Ovary (tissue), 9 donors: ENCODE results near the gene POLR3GL. TPM values are rescaled to one million over a fixed set of nuclear protein-coding genes. Genes with fewer than 3 reads are reported as not detected.

Source experiments
- DNase-seq, 5 donors: peaks; one replicate each; pipeline ENCODE4 v3.0.0-alpha.2; 2019 to 2020
- H3K27ac ChIP-seq, 2 donors: fragments of 200-600 bp; one replicate each; pipeline versions ENCODE4 v1.5.1 to v1.8.0; 2019 to 2022
- H3K27me3 ChIP-seq: fragments of 200-600 bp; one replicate; pipeline ENCODE4 v1.8.0; 2022
- H3K36me3 ChIP-seq: fragments of 200-600 bp; sonication (generic); one replicate; pipeline ENCODE4 v1.5.1; 2019
- H3K4me1 ChIP-seq: one replicate; pipeline ENCODE4 v1.8.1; 2013; ENCODE audit warnings: mild to moderate bottlenecking, moderate library complexity; ENCODE audit not compliant: insufficient read depth
- H3K4me3 ChIP-seq: fragments of 200-600 bp; sonication (generic); one replicate; pipeline ENCODE4 v1.5.1; 2017
- H3K9me3 ChIP-seq, 2 donors: fragments of 200-600 bp in 1 of 2; sonication (generic) in 1 of 2; one replicate each; pipeline versions ENCODE4 v1.5.1 to v1.8.1; 2013 to 2019; ENCODE audit warnings: mild to moderate bottlenecking in 1 of 2, moderate library complexity in 1 of 2
- EP300 ChIP-seq: sonication (generic); formaldehyde crosslinking; IDR thresholded peaks from one replicate; pipeline ENCODE4 v1.6.1; 2017; ENCODE audit warnings: antibody characterized with exemption
- POLR2A ChIP-seq: fragments of 450-650 bp; IDR thresholded peaks from one replicate; pipeline ENCODE4 v1.6.1; 2017; ENCODE audit warnings: antibody characterized with exemption, mild to moderate bottlenecking, moderate library complexity
- WGBS, 3 donors: extraction: QIAGEN DNeasy Blood & Tissue Kit in 1 of 3; methylation state at CpG; one replicate each; pipeline versions ENCODE4 v1.1.5 to v1.1.7; 2013 to 2017; 5-methylcytosine and 5-hydroxymethylcytosine counted together
- intact Hi-C, 4 donors: fragments of 100-400 bp; cut with DNase I; formaldehyde crosslinking; loops; one replicate each; pipeline versions ENCODE4 v1.11.0 to v1.15.1; 2022 to 2023
- polyA plus RNA-seq, 2 donors: library from polyadenylated mRNA; stranded (reverse); fragments of 200-250 nt in 1 of 2; fragments of 350-450 nt in 1 of 2; fragmentation: Illumina TruSeq in 1 of 2; extraction: RNeasy Lipid Tissue Mini Kit (QIAGEN cat#74804) in 1 of 2; gene quantifications; one replicate each; pipeline ENCODE4 v1.2.3, GENCODE V29; 2013 to 2014
- total RNA-seq, 7 donors: library from RNA; depleted of rRNA in 2 of 7; stranded (reverse); fragments of >200 nt in 2 of 7; fragmentation: NEBNext Ultra II Directional in 3 of 7; extraction: Animal tissue kit (Norgen Biotek cat#: 25700) in 3 of 7; gene quantifications; one replicate each; pipeline versions ENCODE4 v1.1.0 to v1.2.4, GENCODE V29; 2016 to 2023
- TF ChIP-seq, protein P1 (sequence below), 3 donors: fragments of 450-650 bp in 2 of 3; fragments of 200-600 bp in 1 of 3; IDR thresholded peaks; one replicate each; pipeline versions ENCODE4 v1.5.1 to v1.8.0; 2016 to 2022; ENCODE audit warnings: antibody characterized with exemption in 3 of 3, mild to moderate bottlenecking in 1 of 3
- donor health status: DM: no; HTN: no; CAD: no; lungs with moderate emphysema.
- donor health status: DM: no; HTN: no; CAD: no.
- donor health status: Bipolar disorder and iron deficiency.
- donor health status: DM: yes; HTN: yes; CAD: no.
- donor health status: DM: no; HTN: no; CAD: no.
- donor health status: DM: yes; HTN: yes; CAD: no.

The POLR3GL gene
- total and polyA plus RNA-seq, 9 donors = 16.7 to 51.4 (median 26.9) TPM

GRCh38 chr1:145987926-145988325, 23.4 kb downstream of the POLR3GL start:
- 91 to 100% (median 95%) methylated on average over 1 of the region's 1 CpG for WGBS, 3 donors
- Histone ChIP-seq H3K27me3 (no peaks in the 10 kb centered on the region), H3K4me1 (peaks cover 6% of the 10 kb centered on the region), H3K27ac (no peak overlapping the region), H3K4me3 (no peak overlapping the region), H3K9me3 (no peaks in the 10 kb centered on the region), H3K36me3 (no peaks in the 10 kb centered on the region)
- DNase-seq = no peak
- TF ChIP-seq, protein P1, sequence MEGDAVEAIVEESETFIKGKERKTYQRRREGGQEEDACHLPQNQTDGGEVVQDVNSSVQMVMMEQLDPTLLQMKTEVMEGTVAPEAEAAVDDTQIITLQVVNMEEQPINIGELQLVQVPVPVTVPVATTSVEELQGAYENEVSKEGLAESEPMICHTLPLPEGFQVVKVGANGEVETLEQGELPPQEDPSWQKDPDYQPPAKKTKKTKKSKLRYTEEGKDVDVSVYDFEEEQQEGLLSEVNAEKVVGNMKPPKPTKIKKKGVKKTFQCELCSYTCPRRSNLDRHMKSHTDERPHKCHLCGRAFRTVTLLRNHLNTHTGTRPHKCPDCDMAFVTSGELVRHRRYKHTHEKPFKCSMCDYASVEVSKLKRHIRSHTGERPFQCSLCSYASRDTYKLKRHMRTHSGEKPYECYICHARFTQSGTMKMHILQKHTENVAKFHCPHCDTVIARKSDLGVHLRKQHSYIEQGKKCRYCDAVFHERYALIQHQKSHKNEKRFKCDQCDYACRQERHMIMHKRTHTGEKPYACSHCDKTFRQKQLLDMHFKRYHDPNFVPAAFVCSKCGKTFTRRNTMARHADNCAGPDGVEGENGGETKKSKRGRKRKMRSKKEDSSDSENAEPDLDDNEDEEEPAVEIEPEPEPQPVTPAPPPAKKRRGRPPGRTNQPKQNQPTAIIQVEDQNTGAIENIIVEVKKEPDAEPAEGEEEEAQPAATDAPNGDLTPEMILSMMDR (IDR thresholded peaks at IDR 0.05) = no peak
- no peak for TF ChIP-seq POLR2A
- no peak for TF ChIP-seq EP300
- intact Hi-C loops = no loop called here

DNA sequence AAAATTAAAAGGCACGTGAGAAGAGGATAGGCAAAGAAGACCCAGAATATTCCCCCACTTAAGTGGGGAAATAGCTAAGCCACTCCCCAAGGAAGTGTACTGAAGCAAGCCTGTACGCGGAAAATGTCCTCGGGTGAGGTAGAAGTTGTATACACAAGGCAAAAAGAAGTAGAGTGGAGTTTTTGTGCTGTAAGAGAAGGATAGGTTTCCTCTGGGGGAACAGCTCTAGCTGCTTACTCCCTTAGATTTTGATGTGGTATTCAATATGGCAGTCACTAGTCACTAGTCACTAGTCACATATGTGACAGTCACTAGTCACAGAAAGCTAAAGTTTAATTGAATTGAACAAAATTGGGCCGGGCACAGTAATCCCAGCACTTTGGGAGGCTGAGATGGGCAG, 24.3 kb downstream of the POLR3GL start:
- WGBS, 3 donors = 72 to 82% (median 75%) methylated on average over 5 of the region's 5 CpGs
- Histone ChIP-seq H3K27me3 (no peaks in the 10 kb centered on the region), H3K36me3 (no peaks in the 10 kb centered on the region), H3K27ac (no peak overlapping the region), H3K9me3 (no peaks in the 10 kb centered on the region), H3K4me1 (peaks cover 10% of the 10 kb centered on the region), H3K4me3 (no peak overlapping the region)
- no peak for DNase-seq
- TF ChIP-seq, protein P1 (IDR thresholded peaks at IDR 0.05) = no peak
- TF ChIP-seq POLR2A = no peak
- no peak for TF ChIP-seq EP300
- intact Hi-C loops = no loop called here

DNA sequence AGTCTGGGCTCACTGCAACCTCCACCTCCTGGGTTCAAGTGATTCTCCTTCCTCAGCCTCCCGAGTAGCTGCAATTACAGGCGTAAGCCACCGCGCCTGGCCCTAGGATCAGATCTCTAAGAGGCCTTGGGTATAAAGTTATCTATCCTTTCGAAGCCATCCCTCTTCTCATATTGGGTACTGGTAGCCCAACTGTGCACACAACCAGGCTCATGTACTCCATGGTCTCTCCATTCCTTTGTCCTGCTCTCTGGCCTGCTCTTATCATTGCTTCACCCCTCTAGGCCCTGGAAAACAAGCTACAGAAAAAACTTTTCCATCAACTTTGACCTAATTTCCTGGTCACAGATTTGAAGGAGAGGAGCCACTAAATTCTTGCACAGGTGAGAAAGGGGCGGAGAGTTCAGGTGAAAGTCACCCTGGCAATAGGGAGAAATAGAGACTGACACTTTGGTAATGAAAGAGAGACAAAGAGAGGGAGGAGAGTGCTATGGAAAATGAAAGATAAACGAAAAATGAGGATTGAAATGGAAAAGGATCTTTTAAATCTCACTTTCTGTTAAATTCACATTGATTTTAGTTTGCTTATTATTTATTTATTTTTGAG, 25.9 kb downstream of the POLR3GL start:
- DNase-seq = peak in 1 of 5 donors; percentile 30
- no peaks in the 10 kb centered on the region for H3K9me3 ChIP-seq
- H3K27me3 ChIP-seq = no peaks in the 10 kb centered on the region
- H3K27ac ChIP-seq = no peak overlapping the region
- WGBS, 3 donors = 85 to 87% (median 86%) methylated on average over 7 of the region's 7 CpGs
- H3K4me3 ChIP-seq = no peak overlapping the region
- intact Hi-C loops = no loop called here
- H3K36me3 ChIP-seq = peaks cover 4% of the 10 kb centered on the region
- TF ChIP-seq EP300 (no peak), POLR2A (no peak)
- TF ChIP-seq, protein P1 (IDR thresholded peaks at IDR 0.05) = no peak
- peaks cover 10% of the 10 kb centered on the region for H3K4me1 ChIP-seq

DNA sequence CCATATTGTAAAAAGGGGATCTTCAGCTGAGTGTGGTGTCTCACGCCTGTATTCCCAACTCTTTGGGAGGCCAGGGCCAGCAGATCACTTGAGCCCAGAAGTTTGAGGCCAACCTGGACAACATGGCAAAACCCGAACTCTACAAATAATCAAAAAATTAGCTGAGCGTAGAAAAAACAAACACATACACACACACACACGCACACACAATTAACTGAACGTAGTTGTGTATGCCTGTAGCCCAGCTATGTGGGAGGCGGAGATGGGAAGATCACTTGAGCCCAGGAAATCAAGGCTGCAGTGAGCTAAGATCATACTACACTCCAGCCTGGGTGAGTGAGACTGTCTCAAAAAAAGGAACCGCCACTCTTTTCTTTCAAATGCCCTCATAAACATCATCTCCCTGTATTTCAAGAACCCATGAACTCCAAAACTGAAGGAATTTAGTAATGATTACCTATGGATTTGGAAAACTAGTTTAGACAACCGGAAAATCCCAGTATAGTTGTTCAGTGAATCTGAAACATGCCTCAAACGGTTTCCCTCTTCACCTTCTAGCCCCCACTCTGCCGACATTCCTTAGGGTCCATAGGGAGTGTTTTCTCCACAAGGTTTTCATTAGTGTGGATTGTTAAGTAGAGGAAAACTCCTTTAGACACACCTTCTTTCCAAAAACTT, 27.4 kb downstream of the POLR3GL start:
- peaks cover 4% of the 10 kb centered on the region for H3K36me3 ChIP-seq
- no peaks in the 10 kb centered on the region for H3K27me3 ChIP-seq
- peak overlapping the region; percentile 83 for H3K4me3 ChIP-seq
- H3K27ac ChIP-seq = no peak overlapping the region
- DNase-seq = no peak
- H3K4me1 ChIP-seq = peaks cover 8% of the 10 kb centered on the region
- TF ChIP-seq EP300 = no peak
- TF ChIP-seq POLR2A = no peak
- TF ChIP-seq, protein P1 (IDR thresholded peaks at IDR 0.05) = no peak
- intact Hi-C loops = no loop called here
- H3K9me3 ChIP-seq = no peaks in the 10 kb centered on the region
- 69 to 72% (median 70%) methylated on average over 10 of the region's 10 CpGs for WGBS, 3 donors
